GM12891 (cell line): ENCODE measurements around the gene ROMO1.

Experiments
- POLR2A ChIP-seq: IDR thresholded peaks from 2 replicates; pipeline ENCODE4 v1.6.1; 2011; ENCODE audit warnings: low read depth, low read length, control low read depth
- POLR2AphosphoS5 ChIP-seq: IDR thresholded peaks from 2 replicates; pipeline ENCODE4 v1.6.1; 2011; ENCODE audit warnings: low read depth, low read length, control low read depth
- SPI1 ChIP-seq: IDR thresholded peaks from 2 replicates; pipeline ENCODE4 v1.6.1; 2011; ENCODE audit warnings: low read depth, low read length, control low read depth
- TAF1 ChIP-seq: IDR thresholded peaks from 2 replicates; pipeline ENCODE4 v1.6.1; 2011; ENCODE audit warnings: low read depth, low read length, control low read depth

- TF ChIP-seq TAF1 (no peak), SPI1 (no peak), POLR2A (no peak), POLR2AphosphoS5 (no peak)
Measured at GRCh38 chr20:35695978-35696377, 3.2 kb upstream of the ROMO1 start.
